Stimulated activated naive CD4-positive, alpha-beta T cell treated with Interleukin-2 at 50 U/mL for 16 hours (primary cell): ENCODE results near the gene SUDS3.
"Not testable (repeated sequence)": the region's sequence is repeated elsewhere in the genome, so short reads cannot be mapped to it uniquely, and the experiment has no call there.

Source experiments
- DNase-seq: peaks from one replicate; lab custom pipeline; 2025; lab: John Stamatoyannopoulos, UW

The SUDS3 gene, protein sequence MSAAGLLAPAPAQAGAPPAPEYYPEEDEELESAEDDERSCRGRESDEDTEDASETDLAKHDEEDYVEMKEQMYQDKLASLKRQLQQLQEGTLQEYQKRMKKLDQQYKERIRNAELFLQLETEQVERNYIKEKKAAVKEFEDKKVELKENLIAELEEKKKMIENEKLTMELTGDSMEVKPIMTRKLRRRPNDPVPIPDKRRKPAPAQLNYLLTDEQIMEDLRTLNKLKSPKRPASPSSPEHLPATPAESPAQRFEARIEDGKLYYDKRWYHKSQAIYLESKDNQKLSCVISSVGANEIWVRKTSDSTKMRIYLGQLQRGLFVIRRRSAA

DNA sequence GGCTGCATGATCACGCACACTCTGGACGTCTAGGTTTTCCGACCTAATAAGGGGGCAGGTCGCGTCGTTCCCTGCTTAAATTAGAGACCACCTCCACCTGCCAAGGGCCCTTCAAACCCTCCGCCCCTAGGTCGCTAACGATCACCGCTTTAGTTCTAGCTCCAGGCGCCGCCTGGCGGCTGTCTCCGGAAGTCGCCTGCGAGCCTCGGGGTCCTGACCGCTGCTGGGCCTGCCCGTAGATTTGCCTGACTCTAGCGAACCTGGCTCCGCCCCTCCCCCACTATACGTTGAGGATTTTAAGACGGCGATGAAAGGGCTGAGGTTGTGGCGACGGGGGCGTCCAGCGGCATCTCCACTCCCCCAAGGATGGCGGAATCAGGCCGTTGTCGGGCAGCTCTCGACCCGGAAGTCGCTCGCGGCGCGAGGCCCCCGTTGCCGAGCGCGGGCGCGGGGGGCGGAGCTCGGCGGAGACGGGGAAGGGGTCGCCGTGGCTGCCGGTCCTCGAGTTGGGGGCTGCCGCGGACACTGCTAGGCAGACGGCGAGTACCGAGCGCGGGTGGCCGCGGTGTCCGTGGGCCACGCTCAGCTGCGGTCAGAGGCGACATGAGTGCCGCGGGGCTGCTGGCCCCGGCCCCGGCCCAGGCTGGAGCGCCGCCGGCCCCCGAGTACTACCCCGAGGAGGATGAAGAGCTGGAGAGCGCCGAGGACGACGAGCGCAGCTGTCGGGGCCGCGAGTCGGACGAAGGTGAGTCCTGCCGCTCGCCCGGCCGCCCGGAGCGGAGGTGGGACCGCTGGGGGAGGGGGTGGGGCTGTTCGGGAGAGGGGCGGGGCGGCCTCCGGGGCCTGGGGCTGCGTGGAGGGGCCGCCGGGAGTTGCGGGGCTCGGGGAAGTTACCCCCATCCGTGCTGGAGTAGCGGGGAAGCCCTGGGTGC is at the start of gene SUDS3:
Gene SUDS3 (plus strand): TSS at position 467 of the 932 bp plus-strand sequence. CDS start 137 bp downstream, at position 604.
- peak; percentile 84 for DNase-seq

DNA sequence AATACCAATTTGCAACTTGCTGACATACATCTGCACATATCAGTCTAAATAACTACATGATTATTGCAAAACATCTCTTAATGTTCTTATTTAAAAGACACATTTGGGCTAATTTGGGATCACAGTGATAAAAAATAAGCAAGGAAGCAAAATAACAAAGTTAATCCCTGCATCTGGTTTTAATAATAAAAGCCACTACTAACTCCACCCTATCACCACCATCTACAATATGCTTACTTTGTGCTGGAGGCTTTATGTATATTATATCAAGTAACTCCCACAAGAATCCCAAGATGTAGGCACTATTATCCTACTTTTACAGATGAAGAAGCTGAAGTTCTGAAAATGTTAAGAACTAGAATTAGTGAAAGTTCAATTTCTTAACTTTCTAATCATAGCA is 49.4 kb upstream of the SUDS3 start:
- no peak for DNase-seq

DNA sequence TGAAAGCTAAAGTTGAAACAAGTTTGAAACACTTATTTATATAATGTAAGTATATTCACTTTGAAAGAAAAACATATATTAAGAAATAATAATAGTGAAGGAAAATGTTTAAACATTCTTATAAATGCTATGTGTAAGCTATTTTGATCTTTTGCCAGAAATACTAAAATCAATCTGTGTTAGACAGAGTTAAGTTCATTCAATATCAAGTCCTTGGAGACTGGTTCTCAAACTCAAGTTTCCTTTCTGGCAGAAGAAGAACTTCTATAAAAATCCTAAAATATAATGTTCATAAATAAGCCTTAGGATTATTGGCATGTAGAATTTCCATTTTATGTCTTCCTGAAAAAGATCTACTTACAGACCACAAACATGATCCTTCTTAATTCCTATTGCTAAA is 49.0 kb upstream of the SUDS3 start:
- no peak for DNase-seq

DNA sequence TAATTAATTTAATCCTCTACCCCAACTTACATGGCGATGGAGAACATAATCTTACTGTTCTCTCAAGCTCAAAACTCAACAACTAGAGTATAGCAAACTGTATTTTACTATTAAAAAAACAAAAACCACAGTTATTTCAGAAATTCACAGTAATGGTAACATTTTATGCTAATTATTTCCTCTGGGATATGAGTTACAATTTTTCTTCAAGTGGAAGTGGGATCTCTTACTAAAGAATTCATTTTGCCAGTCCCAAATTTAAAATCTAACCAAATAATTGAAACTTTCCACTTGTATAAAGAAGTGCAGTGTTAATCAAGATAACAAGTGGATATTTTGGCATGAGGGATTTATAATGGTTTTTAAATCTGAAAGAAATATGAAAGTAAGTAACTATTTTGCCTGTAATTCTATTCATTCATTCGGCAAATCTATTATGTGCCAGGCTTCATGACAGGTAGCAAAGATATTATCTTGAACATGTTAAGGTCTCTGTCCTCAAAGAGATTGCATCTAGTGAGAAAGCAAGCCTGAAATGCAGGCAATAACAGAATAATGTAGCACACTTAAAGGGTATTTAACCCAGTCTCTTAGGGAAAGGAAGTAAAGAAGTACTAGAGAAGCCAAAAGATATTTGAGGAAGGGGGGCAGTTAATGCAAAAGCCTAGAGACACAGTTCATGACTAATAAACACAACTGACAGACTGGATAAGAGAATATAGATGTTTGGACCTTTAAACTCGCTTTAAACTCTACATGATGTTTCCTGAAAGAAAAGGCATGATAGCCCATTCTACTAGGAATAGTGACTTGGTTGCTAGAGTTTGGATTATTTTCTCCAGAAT is 47.6 kb upstream of the SUDS3 start:
- DNase-seq, result no peak

DNA sequence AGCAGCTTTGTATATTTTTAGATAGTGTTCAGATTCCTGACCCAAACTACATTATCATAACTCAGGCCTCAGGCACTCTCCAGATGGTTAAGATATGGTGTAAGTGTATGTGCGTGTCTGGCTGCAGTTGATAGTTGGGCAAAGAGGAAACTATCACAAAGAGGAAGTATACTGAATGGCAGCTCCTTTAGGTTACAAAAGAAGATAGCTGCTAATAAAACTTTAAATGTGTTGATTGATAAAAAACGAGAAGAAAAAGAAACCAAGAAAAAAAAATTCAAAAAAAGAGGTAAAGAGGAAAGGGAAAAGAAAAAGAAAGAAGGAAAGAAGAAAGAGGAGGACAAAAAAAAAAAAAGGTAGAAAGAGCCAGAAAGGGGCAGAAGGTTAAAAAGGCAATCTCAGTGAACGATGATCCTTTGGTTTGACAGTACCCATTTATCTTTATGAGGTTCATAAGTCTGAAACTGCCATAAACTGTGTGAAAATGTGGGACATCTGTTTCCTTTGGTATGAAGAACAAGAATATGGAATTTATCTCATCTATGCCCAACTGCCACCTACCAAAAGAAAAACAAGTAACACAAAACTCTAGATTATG is 45.8 kb upstream of the SUDS3 start:
- DNase-seq, result no peak

DNA sequence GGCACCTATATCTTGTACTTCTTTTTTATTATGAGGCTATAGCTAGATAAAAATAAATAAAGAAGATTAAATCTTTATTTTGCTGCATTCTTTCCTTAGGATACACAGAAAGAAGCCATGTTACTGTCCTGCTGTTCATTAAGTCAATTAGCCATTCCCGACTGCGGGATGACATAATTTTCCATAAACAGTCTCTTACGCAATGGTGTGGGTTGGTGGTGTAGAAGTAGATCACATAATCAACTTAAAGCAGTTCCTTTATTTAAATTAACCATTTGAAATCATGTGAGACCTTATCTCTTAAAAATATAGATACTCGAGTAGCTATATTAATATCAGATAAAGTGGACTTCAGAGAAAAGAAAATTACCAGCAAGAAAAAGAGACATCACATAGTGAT is 43.8 kb upstream of the SUDS3 start:
- DNase-seq, result no peak

DNA sequence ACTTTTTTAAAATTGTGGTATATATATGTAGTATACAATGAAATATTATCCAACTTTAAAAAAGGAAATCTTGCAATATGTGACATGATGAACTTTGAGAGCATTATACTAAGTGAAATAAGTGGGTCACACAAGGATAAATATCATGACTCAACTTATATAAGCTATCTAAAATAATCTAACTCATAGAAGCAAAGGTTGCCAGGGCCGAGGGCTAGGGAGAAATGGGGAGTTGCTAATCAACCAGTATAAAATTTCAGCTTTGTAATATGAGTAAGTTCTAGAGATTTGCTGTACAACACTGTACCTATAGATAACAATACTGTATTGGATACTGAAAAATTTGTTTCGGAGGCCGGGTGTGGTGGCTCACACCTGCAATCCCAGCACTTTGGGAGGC is 42.1 kb upstream of the SUDS3 start:
- DNase-seq, result no peak

DNA sequence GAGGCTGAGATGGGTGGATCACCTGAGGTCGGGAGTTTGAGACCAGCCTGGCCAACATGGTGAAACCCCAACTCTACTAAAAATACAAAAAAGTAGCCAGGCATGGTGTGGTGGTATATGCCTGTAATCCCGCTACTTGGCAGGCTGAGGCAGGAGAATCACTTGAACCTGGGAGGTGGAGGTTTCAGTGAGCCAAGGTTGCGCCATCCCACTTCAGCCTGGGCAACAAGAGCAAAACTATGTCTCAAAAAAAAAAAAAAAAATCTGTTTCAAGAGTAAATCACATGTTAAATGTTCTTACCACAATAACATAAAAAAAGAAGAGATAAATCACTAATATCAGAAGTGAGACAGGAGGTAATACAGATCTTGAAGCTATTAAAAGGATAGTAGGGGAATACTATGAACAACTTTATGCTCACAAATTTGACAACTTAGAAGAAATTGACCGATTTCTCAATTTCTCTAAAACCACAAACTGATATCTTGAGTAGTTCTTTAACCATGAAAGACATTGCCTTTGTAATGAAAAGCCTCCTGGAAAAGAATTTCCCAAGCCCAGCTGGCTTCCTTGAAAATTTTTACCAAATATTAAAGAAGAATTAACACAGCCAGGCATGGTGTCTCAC is 41.3 kb upstream of the SUDS3 start:
- DNase-seq, result no peak

DNA sequence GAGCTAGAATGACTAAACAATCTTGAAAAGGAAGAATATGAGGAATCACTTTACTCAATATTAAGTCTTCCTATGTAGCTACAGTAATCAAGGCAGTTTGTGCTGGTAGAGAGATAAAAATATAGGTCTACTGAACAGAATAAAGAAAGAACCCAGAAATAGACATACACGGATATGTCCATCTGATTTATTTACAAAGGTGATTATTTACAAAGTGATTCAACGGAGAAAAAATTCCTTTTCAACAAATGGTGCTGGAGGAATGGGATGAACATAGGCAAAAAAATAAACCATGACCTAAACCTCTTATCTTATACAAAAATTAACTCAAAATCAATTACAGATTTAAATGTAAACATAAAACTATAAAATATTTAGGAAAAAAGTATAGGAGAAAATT is 40.2 kb upstream of the SUDS3 start:
- no peak for DNase-seq

DNA sequence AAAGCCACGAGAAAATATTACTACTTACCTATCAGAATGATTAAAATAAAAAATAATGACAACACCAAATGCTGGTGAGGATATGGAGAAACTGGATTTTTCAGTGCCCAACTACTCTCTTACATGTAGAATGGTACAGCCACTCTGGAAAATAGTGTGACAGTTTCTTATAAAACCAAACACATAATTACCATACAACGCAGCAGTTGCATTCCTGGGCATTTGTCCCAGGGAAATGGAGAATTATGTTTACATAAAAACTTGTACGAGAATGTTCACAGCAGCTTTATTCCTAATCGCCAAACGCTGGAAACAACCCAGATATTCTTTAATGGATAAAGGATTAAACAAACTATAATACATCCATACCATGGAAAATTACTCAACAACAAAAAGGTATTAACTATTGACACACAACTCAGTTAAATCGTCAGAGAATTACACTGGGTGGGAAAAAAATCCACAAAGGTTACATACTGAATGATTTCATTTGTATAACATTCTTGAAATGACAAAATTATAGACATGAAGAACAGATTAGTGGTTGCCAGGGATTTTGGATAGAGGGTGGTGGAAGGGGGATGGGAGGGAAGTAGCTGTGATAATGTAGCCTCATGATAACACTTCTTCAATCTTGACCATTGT is 39.0 kb upstream of the SUDS3 start:
- DNase-seq, result no peak

DNA sequence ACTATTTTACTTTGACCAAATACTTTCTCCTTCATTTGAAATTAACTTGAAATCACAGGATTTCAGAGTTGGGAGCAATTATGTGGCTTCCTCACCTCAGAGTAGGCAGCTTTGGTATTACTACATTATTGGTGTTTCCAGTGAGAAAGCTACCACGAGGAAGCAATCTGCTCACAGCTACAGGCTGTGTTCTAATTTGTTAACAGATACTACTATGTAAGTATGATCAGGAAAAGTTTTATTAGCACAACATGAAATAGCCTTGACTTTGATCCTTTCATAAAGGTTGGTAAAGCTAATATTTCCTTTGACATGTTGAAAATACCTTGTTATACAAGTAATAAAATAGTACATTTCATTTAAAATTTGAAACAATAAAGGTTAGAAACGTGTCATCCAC is 34.3 kb upstream of the SUDS3 start:
- DNase-seq, result no peak

DNA sequence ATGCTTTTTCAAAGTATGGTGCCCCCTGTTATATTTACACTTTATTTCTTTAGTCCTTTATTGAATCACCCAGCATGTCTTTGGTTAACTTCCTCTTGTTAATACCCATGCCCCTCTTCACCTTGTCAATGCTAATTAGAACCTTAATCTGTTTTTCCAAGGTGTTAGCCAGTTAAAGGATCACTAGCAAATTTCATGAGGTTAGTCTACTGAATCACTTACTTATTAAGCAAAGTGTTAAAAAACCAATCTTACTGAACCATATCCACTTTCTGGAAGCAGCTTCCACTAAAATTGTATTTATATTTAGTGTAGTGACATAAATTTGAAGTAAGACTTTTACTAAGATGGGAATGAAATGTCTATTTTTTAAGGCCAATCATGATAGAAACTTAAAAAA is 31.5 kb upstream of the SUDS3 start:
- DNase-seq, result no peak

DNA sequence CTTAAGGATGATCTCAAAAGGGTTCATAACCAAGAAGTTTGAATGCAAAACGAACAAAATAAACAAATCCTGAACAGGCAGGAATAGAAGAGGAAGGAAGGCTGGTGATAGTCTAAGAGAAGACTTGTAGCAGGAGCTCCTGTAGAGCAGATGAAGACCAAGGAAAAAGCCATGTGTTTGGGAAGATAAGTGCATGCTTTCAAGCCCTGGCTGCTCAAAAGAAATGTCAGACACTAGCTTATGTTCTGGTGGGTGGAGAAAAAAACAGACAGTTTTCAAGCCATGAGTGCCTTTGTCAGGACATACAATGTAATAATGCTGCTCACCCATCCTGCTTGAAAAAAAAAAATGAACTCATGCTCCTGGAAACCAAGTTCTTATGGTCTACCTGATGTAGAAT is 31.0 kb upstream of the SUDS3 start:
- no peak for DNase-seq

DNA sequence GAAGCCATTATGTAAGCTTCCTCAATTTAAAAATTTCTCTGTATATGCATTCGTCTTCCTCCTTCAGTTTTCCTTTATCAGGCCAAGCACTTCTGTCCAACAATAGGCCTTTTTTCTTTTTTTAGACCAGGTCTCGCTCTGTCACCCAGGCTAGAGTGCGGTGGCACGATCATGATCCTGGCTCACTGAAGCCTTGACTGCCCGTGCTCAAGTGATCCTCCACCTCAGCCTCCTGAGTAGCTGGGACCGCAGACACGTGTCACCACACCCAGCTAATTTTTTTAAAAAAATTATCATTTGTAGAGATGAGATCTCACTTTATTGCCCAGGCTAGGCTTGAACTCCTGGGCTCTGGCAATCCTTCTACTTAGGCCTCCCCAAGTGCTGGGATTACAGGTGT is 29.5 kb upstream of the SUDS3 start:
- DNase-seq, result no peak

DNA sequence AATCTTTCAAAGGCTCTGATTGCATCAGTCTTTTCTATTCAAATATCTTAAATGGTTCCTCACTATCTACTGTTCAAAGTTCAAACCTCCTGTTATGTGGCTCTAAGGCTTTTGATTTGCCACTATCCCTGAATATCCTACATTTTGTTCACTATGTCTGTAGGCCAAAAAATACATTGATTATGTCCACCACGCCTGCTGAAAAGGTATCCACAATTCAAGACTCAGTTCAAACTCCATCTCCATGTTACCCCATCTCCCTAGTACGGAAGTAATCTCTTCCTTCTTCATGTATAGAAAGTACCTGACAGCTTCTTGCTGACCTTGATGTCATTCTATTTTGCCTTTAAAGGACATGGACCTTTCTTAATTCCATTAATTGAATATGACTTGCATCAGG is 28.4 kb upstream of the SUDS3 start:
- DNase-seq, result no peak

DNA sequence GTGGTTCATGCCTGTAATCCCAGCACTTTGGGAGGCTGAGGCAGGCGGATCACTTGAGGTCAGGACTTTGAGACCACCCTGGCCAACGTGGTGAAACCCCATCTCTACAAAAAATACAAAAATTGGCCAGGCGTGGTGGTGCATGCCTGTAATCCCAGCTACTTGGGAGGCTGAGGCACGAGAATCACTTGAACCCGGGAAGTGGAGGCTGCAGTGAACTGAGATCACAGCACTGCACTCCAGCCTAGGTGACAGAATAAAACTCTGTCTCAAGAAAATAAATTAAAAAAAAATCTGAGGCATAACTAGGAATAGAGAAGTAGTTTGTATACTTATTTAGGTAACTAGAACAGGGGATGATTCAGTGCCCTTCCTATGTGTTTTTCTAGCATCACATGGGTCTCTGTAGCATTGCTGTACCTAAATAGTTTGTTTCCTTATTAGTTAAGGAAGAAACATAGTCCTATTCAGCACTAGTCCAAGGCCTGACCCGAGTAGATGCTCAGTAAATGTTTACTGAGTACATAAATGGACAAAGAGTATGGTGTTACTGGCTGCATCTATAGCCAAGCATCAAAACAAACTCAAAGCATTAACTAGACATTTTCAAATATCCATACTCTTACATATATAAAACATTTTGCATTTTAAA is 25.3 kb upstream of the SUDS3 start:
- no peak for DNase-seq

DNA sequence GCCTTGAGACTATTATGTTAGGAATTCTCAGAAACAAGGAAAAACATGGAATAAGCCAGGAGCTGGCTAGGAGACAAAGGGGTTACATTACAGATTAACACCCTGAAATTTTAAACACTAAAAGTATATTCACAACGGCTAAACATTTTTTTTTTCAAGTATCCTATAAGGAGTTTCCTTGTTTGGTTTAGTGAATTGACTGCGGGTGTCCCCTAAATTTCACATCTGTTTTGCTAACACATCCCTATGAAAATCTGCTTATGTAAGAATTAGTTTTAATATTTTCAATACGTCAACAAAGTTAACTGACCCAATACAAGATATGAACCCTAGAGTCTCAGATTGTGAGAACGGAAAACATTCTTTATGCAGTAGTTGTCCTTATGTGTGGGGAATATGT is 22.6 kb upstream of the SUDS3 start:
- no peak for DNase-seq

DNA sequence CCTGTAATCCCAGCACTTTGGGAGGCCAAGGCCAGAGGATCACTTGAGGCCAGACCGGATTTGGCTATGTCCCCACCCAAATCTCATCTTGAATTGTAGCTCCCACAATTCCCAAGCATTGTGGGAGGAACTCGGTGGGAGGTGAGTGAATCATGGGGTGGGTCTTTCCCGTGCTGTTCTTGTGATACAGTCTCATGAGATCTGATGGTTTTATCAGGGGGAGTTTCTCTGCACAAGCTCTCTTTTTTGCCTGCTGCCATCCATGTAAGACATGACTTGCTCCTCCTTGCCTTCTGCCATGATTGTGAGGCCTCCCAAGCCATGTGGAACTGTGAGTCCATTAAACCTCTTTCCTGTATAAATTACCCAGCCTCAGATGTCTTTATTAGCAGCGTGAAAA is 21.9 kb upstream of the SUDS3 start:
- not testable (repeated sequence) for DNase-seq

DNA sequence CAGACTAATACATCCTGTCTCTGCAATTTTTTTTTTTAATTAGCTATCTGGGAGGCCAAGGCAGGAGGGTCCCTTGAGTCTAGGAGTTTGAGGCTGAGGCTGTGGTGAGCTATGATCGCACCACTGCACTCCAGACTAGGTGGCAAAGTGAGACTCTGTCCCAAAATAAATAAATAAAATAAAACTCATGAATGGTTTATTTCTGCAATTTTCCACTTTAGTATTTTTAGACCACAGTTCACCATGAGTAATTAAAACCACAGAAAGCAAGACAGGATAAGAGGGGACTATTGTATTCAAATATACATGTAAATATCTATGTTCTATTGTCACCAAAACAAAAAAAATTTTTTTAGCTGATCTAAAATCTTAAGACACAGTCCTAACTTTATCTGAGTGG is 21.5 kb upstream of the SUDS3 start:
- no peak for DNase-seq

DNA sequence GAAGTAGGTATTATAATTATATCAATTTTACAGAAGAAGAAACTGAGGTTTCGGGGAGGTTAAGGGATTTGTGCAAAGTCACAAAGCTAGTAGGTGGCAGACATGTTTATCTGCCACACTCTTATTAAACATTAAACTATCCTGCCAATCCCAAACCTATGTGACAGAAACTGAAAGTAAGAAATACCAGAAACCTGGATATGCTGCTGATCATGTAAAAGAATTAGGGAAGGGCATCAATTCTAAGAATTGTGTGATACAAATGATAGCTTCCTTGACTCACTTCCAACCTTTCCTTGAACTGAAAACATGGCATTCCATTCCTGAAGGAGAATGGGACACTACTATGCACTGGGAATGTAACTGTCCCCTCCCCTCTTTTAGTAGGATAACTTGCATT is 20.5 kb upstream of the SUDS3 start:
- DNase-seq, result no peak
